GM23248 (cell line): ENCODE measurements around the gene TRPM4.

Experiments used
- EZH2 ChIP-seq: fragments of 200-600 bp; sonication (generic); IDR thresholded peaks from 2 replicates; pipeline ENCODE4 v1.6.1; 2018; ENCODE audit warnings: antibody characterized with exemption, mild to moderate bottlenecking; ENCODE audit not compliant: insufficient read depth, poor library complexity, severe bottlenecking
- EZH2phosphoT487 ChIP-seq: fragments of 200-600 bp; sonication (generic); IDR thresholded peaks from 2 replicates; pipeline ENCODE4 v1.6.1; 2018; ENCODE audit warnings: antibody characterized with exemption, moderate library complexity, mild to moderate bottlenecking, low read depth; ENCODE audit not compliant: insufficient read depth

DNA sequence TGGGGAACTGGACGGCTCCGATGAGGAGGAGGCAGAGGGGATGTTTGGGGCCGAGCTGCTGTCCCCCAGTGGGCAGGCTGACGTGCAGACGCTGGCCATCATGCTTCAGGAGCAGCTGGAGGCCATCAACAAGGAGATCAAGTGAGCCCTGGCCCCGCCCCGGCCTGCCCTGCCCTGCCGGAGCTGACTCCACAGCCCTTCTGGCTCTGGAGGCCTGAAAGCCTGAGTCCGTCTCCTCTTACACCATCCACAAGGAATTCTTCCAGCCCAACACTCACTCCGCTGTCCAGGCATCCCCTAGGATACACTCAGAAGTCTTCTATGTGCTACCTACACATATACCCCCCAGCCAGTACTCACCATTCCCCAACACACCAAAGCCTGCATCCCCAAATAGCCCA is 20.8 kb upstream of the TRPM4 start:
- TF ChIP-seq EZH2 (no peak), EZH2phosphoT487 (no peak)
